ENCODE data around the gene PBLD. TPM values are rescaled to one million over a fixed set of nuclear protein-coding genes. Genes with fewer than 3 reads are reported as not detected.
A peak's percentile ranks its signal among the peaks of the same experiment; 100 is the strongest.
"Not testable (repeated sequence)": the region's sequence is repeated elsewhere in the genome, so short reads cannot be mapped to it uniquely, and the experiment has no call there.

Gene PBLD
- polyA plus RNA-seq, 2 of the 4 experiments (the other 2 are of a cell fraction) = 1.8 to 4.2 TPM

DNA sequence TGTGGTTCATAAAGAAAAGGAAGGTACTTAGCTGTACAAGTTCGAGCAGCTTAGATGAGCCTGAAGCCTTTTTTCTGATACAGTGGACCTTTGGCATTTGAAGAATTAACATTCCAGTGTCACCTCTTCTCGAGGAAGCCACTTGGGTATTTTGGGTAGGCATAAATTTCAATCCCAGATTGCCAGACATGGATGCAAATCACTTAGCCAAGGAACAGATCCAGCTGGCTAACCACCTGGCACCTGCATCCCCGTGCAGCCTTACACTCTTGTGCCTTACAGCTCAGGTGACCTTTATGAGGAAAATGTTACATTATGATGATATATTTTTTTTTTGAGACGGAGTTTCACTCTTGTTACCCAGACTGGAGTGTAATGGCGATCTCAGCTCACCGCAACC, 84.8 kb downstream of the PBLD start:
- Histone ChIP-seq H3K4me3 (no peak overlapping the region), H3K9me3 (no peaks in the 10 kb centered on the region), H3K4me1 (no peaks in the 10 kb centered on the region), H3K4me2 (no peak overlapping the region), H3K27ac (no peak overlapping the region)
- ChIA-PET CTCF (interaction anchor here (0.9 to 1.3 kb wide), 3 partner anchors 11 to 54 kb away, joined by 3 to 6 read pairs (median 4); no protein-coding TSS in a partner anchor), POLR2A (interaction anchor here (2.6 kb wide), 1 partner anchor 17 kb away, joined by 8 read pairs; the partner anchor contains the start of gene ATOH7)
- WGBS (ENCODE audit: missing lambda C conversion rate) = 52% methylated on average over 6 of the region's 6 CpGs
- FAIRE-seq (no peak), DNase-seq (ENCODE audit: low read depth in 1 of 2, low spot score in 1 of 2) (no peak), ATAC-seq (no peak)
- TF ChIP-seq FOSL2 (IDR thresholded peaks at IDR 0.05) (no peak), FOSL2 (CRISPR knock-in tag; IDR thresholded peaks at IDR 0.05) (no peak), MAFK (IDR thresholded peaks at IDR 0.05; ENCODE audit: partially characterized antibody) (no peak), ATOH8 (CRISPR knock-in tag; IDR thresholded peaks at IDR 0.05; ENCODE audit: low read depth) (no peak), HOXB13 (CRISPR knock-in tag; IDR thresholded peaks at IDR 0.05; ENCODE audit: low read depth) (no peak), CBX8 (IDR thresholded peaks at IDR 0.05) (no peak), NFE2L2 (conservative IDR thresholded peaks at IDR 0.05; ENCODE audit: low read length) (no peak), EP300 (IDR thresholded peaks at IDR 0.05) (no peak), RNF2 (IDR thresholded peaks at IDR 0.05; ENCODE audit: borderline replicate concordance, low read depth) (no peak), RFX5 (IDR thresholded peaks at IDR 0.05) (no peak), HMGXB4 (CRISPR knock-in tag; IDR thresholded peaks at IDR 0.05; ENCODE audit: borderline replicate concordance) (no peak), MAZ (IDR thresholded peaks at IDR 0.05; ENCODE audit: borderline replicate concordance, low read depth, low read length) (no peak), FOSB (CRISPR knock-in tag; IDR thresholded peaks at IDR 0.05) (no peak), KDM5A (IDR thresholded peaks at IDR 0.05) (no peak), ZC3H11A (IDR thresholded peaks at IDR 0.05) (no peak), KDM1A (IDR thresholded peaks at IDR 0.05; ENCODE audit: low read depth) (no peak), SMC3 (IDR thresholded peaks at IDR 0.05) (no peak), NPAS2 (CRISPR knock-in tag; IDR thresholded peaks at IDR 0.05; ENCODE audit: borderline replicate concordance) (no peak), ZSCAN20 (CRISPR knock-in tag; IDR thresholded peaks at IDR 0.05) (no peak)

DNA sequence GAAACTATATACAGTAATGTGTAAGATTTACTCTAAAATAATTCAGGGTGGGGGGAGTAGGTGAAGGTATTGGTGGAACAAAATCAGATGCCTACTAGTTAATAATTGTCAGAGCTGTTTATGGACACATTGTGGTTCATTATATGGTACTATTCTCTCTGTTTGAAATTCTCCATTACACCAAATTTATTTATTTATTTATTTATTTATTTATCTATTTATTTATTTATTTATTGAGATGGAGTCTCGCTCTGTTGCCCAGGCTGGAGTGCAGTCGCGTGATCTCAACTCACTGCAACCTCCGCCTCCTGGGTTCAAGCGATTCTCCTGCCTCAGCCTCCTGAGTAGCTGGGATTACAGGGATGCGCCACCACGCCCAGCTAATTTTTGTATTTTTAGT, 86.3 kb downstream of the PBLD start:
- not testable (repeated sequence) for ATAC-seq; H3K4me1 ChIP-seq; FAIRE-seq; H3K4me2 ChIP-seq; H3K27ac ChIP-seq; DNase-seq (ENCODE audit: low read depth in 1 of 2, low spot score in 1 of 2); H3K9me3 ChIP-seq; H3K4me3 ChIP-seq
- ChIA-PET POLR2A (interaction anchor here (2.6 kb wide), 1 partner anchor 15 kb away, joined by 8 read pairs; the partner anchor contains the start of gene ATOH7), CTCF (interaction anchor here (1.3 kb wide), 1 partner anchor 31 kb away, joined by 3 read pairs; no protein-coding TSS in a partner anchor)
- WGBS (ENCODE audit: missing lambda C conversion rate) = 95% methylated on average over 7 of the region's 7 CpGs
- TF ChIP-seq ZC3H11A (IDR thresholded peaks at IDR 0.05) = peak; percentile 91

DNA sequence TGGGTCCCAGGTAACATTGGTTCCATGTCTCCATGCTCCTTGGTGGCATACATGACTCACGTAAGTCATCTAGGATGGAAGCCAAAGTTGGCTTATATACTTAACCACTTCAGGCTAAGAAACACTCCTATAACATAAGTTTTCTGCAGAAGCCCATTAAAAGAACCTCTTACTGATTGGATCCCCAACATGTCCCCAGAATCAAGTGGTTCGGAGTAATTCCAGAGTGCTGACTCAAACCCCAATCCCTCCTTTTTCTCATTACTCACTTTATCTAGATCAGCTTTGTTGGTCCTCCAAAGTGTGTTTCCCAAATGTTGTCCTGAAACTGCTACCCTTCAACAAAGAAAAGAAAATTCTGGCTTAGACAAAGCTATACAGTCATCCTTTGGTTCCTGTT, 90.7 kb downstream of the PBLD start:
- no peak for ATAC-seq
- POLR2A ChIA-PET = no interaction called here
- H3K9me3 ChIP-seq = no peaks in the 10 kb centered on the region
- TF ChIP-seq, protein P1, sequence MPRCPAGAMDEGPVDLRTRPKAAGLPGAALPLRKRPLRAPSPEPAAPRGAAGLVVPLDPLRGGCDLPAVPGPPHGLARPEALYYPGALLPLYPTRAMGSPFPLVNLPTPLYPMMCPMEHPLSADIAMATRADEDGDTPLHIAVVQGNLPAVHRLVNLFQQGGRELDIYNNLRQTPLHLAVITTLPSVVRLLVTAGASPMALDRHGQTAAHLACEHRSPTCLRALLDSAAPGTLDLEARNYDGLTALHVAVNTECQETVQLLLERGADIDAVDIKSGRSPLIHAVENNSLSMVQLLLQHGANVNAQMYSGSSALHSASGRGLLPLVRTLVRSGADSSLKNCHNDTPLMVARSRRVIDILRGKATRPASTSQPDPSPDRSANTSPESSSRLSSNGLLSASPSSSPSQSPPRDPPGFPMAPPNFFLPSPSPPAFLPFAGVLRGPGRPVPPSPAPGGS (IDR thresholded peaks at IDR 0.05) = no peak
- TF ChIP-seq, protein P2, sequence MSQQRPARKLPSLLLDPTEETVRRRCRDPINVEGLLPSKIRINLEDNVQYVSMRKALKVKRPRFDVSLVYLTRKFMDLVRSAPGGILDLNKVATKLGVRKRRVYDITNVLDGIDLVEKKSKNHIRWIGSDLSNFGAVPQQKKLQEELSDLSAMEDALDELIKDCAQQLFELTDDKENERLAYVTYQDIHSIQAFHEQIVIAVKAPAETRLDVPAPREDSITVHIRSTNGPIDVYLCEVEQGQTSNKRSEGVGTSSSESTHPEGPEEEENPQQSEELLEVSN (IDR thresholded peaks at IDR 0.05; ENCODE audit: borderline replicate concordance, low read depth) = no peak
- TF ChIP-seq EHF (CRISPR knock-in tag; IDR thresholded peaks at IDR 0.05) (no peak), FOXS1 (CRISPR knock-in tag; IDR thresholded peaks at IDR 0.05) (no peak), GATA3 (IDR thresholded peaks at IDR 0.05; ENCODE audit: borderline replicate concordance) (no peak), TP53 (CRISPR knock-in tag; IDR thresholded peaks at IDR 0.05) (no peak), ZC3H11A (IDR thresholded peaks at IDR 0.05) (no peak), REST (IDR thresholded peaks at IDR 0.05) (no peak), HOXA7 (CRISPR knock-in tag; IDR thresholded peaks at IDR 0.05) (no peak), RAD21 (conservative IDR thresholded peaks at IDR 0.05 in 1 of 2, IDR thresholded peaks at IDR 0.05 in 1 of 2) (no peak), KDM5A (IDR thresholded peaks at IDR 0.05) (no peak)

More for the DNA sequence above, 90.7 kb downstream of the PBLD start:
- DNase-seq (ENCODE audit: low read depth in 1 of 2, low spot score in 1 of 2) (no peak), FAIRE-seq (no peak)
- CTCF ChIA-PET = no interaction called here
- WGBS (ENCODE audit: missing lambda C conversion rate) = 81% methylated on average over 2 of the region's 2 CpGs
- Histone ChIP-seq H3K27ac (no peak overlapping the region), H3K4me1 (no peaks in the 10 kb centered on the region), H3K4me3 (no peak overlapping the region), H3K4me2 (no peak overlapping the region)

Data from A549 (cell line).